ENCODE data around the gene SLC7A14.
A peak's percentile ranks its signal among the peaks of the same experiment; 100 is the strongest.

SLC7A14 gene

DNA sequence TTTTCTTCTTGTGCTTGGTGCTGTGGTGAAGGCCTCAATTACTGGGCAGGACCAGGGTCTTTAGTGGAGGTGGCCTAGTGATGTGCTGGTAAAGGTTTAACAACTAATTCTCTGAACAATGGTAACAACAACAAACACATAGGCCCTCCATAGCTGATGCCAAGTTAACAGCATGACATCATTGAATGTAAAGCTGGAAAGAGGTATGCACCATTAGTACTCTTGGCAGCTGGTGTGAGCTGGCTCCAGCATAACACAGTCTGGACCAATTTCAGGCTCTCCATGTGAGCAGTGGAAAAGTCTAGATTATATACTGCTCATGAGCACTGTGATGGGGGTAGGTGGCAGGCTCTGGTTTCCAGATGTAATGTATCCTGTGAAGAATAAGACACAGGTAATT, 61.8 kb downstream of the SLC7A14 start:
- no peak overlapping the region for H3K4me3 ChIP-seq (replicated peaks; ENCODE audit: low read depth, low read length)
- no peak for DNase-seq (ENCODE audit: extremely low read depth, low read depth)
- TF ChIP-seq, protein P1, sequence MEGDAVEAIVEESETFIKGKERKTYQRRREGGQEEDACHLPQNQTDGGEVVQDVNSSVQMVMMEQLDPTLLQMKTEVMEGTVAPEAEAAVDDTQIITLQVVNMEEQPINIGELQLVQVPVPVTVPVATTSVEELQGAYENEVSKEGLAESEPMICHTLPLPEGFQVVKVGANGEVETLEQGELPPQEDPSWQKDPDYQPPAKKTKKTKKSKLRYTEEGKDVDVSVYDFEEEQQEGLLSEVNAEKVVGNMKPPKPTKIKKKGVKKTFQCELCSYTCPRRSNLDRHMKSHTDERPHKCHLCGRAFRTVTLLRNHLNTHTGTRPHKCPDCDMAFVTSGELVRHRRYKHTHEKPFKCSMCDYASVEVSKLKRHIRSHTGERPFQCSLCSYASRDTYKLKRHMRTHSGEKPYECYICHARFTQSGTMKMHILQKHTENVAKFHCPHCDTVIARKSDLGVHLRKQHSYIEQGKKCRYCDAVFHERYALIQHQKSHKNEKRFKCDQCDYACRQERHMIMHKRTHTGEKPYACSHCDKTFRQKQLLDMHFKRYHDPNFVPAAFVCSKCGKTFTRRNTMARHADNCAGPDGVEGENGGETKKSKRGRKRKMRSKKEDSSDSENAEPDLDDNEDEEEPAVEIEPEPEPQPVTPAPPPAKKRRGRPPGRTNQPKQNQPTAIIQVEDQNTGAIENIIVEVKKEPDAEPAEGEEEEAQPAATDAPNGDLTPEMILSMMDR (IDR thresholded peaks at IDR 0.05; ENCODE audit: low read depth, low read length, missing control alignments) = no peak

DNA sequence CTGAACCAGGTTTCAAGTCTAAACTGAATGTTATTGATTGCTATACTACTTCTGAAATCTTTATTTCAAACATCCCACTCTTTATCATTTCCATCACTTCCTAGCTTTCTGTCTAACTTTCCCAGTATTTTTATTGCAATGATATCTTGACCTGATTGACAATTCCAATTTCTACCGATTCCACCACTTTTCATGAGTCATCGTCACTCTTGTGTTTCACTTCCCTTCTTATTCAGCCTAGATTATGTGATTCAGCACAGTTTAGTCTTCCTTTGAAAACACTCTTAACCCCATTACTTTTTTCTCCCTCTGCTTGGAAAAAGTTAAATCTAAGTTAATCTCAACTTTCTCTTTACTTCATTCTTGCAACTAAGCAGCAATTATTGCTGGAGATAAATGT, 62.6 kb downstream of the SLC7A14 start:
- TF ChIP-seq, protein P1 (IDR thresholded peaks at IDR 0.05; ENCODE audit: low read depth, low read length, missing control alignments) = no peak
- no peak for DNase-seq (ENCODE audit: extremely low read depth, low read depth)

DNA sequence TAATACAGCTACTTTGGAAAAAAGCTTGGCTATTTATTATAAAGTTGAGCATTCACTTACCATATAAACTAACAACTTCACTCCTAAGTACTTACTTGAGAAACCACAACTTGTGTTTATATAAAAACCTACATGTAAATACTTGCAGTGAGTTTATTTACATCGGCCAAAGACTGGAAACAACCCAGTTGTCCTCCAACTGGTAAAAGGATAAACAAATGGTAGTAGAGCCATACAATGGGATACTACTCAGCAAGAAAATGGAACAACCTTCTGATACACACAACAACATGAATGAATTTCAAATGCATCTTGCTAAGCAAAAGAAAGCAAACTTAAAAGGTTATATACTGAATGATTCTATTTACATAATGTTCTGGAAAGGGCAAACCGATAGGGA, 63.7 kb downstream of the SLC7A14 start:
- TF ChIP-seq, protein P1 (IDR thresholded peaks at IDR 0.05; ENCODE audit: low read depth, low read length, missing control alignments) = no peak

More for the DNA sequence above, 62.6 kb downstream of the SLC7A14 start:
- no peak overlapping the region for H3K4me3 ChIP-seq (replicated peaks; ENCODE audit: low read depth, low read length)

DNA sequence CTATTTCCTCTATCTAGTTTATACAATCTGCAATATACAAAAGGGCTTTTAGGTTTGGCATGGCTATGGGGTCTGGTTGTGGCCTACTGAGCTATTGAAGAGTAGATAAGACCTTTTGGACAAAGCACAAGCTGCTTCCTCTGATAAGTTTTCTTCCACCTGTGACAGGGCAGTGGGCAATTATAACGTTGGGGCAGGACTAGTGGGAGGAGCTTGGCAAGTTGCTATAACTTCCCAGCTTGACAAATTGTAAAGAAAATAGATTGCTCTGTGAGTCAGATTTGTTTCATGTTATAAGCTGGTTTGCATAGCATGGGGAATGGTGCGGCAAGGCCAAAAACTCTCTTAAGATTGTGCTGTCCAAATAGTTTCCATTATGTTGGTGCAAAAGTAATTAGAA, 64.9 kb downstream of the SLC7A14 start:
- no peak for DNase-seq (ENCODE audit: extremely low read depth, low read depth)
- TF ChIP-seq, protein P1 (IDR thresholded peaks at IDR 0.05; ENCODE audit: low read depth, low read length, missing control alignments) = no peak
- H3K4me3 ChIP-seq (replicated peaks; ENCODE audit: low read depth, low read length) = no peak overlapping the region

More for the DNA sequence above, 63.7 kb downstream of the SLC7A14 start:
- DNase-seq (ENCODE audit: extremely low read depth, low read depth) = no peak
- no peak overlapping the region for H3K4me3 ChIP-seq (replicated peaks; ENCODE audit: low read depth, low read length)

DNA sequence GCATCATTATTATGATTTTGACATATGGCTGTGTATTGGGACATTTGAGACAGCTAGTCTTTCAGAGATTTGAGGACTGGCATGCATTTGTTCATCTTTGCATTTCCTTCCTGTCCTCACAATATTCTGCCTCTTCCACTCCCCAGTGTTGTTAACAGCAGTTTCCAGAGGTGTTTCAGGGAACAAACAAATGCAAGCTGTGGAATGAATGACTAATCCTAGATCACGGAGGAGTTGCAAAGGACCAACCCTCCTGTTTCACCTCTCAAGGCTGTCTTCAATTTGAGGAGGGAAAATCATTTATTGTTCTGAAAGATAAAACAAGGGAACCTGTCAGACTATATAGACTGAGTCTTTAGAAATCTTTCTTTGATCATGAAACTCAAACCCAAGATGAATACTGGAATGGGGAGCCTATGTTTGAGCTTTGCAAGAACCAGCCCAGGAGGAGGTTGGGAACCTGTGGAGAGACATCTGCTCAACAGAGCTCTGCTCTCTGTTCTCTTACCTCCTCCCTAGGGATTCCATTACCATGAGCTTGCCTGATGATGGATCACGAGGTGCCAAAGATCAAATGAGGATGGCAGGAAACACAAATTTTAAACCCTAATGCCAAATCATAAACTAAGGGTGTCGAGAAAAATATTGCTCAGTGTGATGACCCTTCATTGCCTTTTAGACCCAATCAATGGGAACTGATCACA, 68.5 kb downstream of the SLC7A14 start:
- H3K4me3 ChIP-seq (replicated peaks; ENCODE audit: low read depth, low read length) = no peak overlapping the region
- TF ChIP-seq, protein P1 (IDR thresholded peaks at IDR 0.05; ENCODE audit: low read depth, low read length, missing control alignments) = no peak
- peak; percentile 40 for DNase-seq (ENCODE audit: extremely low read depth, low read depth)

DNA sequence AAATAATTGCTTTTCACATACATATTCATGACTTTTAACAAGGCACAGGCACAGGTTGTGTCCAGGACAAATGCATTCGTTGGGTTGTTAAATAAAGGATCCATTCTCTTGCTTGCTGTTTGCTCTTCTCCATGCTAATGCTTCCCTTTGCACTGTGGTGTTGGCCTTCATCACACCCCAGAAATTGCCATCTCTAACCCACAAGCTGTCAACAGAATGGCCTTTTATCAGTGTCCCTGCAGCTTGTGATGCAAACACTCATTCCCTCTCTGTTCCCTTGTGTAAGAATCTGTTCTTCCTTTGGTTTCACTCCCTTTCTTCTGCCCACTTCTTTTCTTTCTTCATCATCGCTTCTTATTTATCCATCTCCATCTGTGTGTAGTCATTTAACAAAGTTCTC, 72.2 kb downstream of the SLC7A14 start:
- TF ChIP-seq, protein P1 (IDR thresholded peaks at IDR 0.05; ENCODE audit: low read depth, low read length, missing control alignments) = no peak

DNA sequence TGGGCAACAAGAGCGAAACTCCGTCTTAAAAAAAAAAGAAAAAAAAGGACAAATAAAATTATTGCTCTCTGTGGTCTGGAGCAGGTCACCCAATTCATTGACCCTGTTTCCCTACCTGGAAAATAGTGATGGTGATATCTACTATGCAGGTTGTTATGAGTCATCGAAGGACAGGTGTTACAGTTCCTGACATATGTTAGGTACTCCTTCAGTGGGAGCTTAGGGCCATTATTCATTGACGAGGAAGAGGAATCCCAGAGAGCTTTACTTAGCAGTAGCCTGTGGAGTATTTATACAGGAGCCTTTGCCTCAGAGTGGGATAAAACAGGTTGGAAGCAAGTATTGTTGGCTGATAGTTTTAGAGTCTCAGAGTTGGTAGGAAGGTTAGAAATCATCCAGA, 74.5 kb downstream of the SLC7A14 start:
- DNase-seq (ENCODE audit: extremely low read depth, low read depth) = no peak
- TF ChIP-seq, protein P1 (IDR thresholded peaks at IDR 0.05; ENCODE audit: low read depth, low read length, missing control alignments) = no peak
- no peak overlapping the region for H3K4me3 ChIP-seq (replicated peaks; ENCODE audit: low read depth, low read length)

More for the DNA sequence above, 72.2 kb downstream of the SLC7A14 start:
- no peak for DNase-seq (ENCODE audit: extremely low read depth, low read depth)
- H3K4me3 ChIP-seq (replicated peaks; ENCODE audit: low read depth, low read length) = no peak overlapping the region
